ENCODE measurements around the gene FAM193A. TPM values are rescaled to one million over a fixed set of nuclear protein-coding genes. Genes with fewer than 3 reads are reported as not detected.
A peak's percentile ranks its signal among the peaks of the same experiment; 100 is the strongest.

Gene FAM193A
- total RNA-seq, 1 experiment from 2014 or later: 13.6 TPM

- Histone ChIP-seq H3K36me3 (ENCODE audit: low read depth, low read length) (no peaks in the 10 kb centered on the region), H3K27ac (ENCODE audit: low read length) (no peak overlapping the region), H3K4me2 (ENCODE audit: low read length) (peak overlapping the region; percentile 96), H3F3A (ENCODE audit: low read length, unreplicated experiment) (no peaks in the 10 kb centered on the region), H3K27me3 (ENCODE audit: low read length) (no peaks in the 10 kb centered on the region), H3K4me1 (ENCODE audit: insufficient read depth, low read length) (peaks cover 7% of the 10 kb centered on the region; the same call in 1 of the 2 replicates), H3K4me3 (ENCODE audit: low read length) (peak overlapping the region; percentile 82), H2AFZ (ENCODE audit: low read length) (no peak overlapping the region), H3K9me3 (ENCODE audit: low read length) (no peaks in the 10 kb centered on the region), H3K79me2 (ENCODE audit: low read length) (peaks cover 36% of the 10 kb centered on the region), H3K9ac (ENCODE audit: low read length) (peak overlapping the region; percentile 94), H3K9me2 (replicated peaks; ENCODE audit: low read length) (no peaks in the 10 kb centered on the region), H4K20me1 (ENCODE audit: low read length) (peaks cover 7% of the 10 kb centered on the region)
- CTCF ChIA-PET: no interaction called here
- TF ChIP-seq EZH2phosphoT487 (IDR thresholded peaks at IDR 0.05; ENCODE audit: borderline replicate concordance, low read length) (no peak), EZH2 (IDR thresholded peaks at IDR 0.05; ENCODE audit: low read length, unreplicated experiment) (no peak)
- TF ChIP-seq, protein P1, sequence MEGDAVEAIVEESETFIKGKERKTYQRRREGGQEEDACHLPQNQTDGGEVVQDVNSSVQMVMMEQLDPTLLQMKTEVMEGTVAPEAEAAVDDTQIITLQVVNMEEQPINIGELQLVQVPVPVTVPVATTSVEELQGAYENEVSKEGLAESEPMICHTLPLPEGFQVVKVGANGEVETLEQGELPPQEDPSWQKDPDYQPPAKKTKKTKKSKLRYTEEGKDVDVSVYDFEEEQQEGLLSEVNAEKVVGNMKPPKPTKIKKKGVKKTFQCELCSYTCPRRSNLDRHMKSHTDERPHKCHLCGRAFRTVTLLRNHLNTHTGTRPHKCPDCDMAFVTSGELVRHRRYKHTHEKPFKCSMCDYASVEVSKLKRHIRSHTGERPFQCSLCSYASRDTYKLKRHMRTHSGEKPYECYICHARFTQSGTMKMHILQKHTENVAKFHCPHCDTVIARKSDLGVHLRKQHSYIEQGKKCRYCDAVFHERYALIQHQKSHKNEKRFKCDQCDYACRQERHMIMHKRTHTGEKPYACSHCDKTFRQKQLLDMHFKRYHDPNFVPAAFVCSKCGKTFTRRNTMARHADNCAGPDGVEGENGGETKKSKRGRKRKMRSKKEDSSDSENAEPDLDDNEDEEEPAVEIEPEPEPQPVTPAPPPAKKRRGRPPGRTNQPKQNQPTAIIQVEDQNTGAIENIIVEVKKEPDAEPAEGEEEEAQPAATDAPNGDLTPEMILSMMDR (conservative IDR thresholded peaks at IDR 0.05; ENCODE audit: low read depth, low read length): no peak
- intact Hi-C loops (cut with micrococcal nuclease): loop anchor here (5.0 kb wide), 1 partner anchor 68 kb away; the partner anchor contains the start of gene RNF4
- no TSS peak for BruUV-seq (replicated peaks)
- POLR2A ChIA-PET (ENCODE audit: unreplicated experiment): no interaction called here
- ATAC-seq (no peak), DNase-seq (peak; percentile 14)
Measured at GRCh38 chr4:2534904-2535375, 1.5 kb upstream of the FAM193A start.

- Histone ChIP-seq H4K20me1 (ENCODE audit: low read length) (peaks cover 7% of the 10 kb centered on the region), H3K27me3 (ENCODE audit: low read length) (no peaks in the 10 kb centered on the region), H3K4me1 (ENCODE audit: insufficient read depth, low read length) (peaks cover 7% of the 10 kb centered on the region; the same call in 1 of the 2 replicates), H3F3A (ENCODE audit: low read length, unreplicated experiment) (no peaks in the 10 kb centered on the region), H3K27ac (ENCODE audit: low read length) (peak overlapping the region; percentile 70), H3K79me2 (ENCODE audit: low read length) (peaks cover 43% of the 10 kb centered on the region), H3K36me3 (ENCODE audit: low read depth, low read length) (no peaks in the 10 kb centered on the region), H3K9me2 (replicated peaks; ENCODE audit: low read length) (no peaks in the 10 kb centered on the region), H2AFZ (ENCODE audit: low read length) (peak overlapping the region; percentile 76), H3K9me3 (ENCODE audit: low read length) (no peaks in the 10 kb centered on the region), H3K9ac (ENCODE audit: low read length) (peak overlapping the region; percentile 94), H3K4me2 (ENCODE audit: low read length) (peak overlapping the region; percentile 96), H3K4me3 (ENCODE audit: low read length) (peak overlapping the region; percentile 82)
- DNase-seq: no peak
- intact Hi-C loops (cut with micrococcal nuclease): loop anchor here (5.0 kb wide), 1 partner anchor 68 kb away; the partner anchor contains the start of gene RNF4
- no peak for ATAC-seq
- TSS peak; percentile 79 for BruUV-seq (replicated peaks)
- ChIA-PET CTCF (no interaction called here), POLR2A (ENCODE audit: unreplicated experiment) (interaction anchor here (0.6 kb wide), 2 partner anchors 312 to 529 kb away, joined by 3 to 6 read pairs; no protein-coding TSS in a partner anchor)
- TF ChIP-seq, protein P1 (conservative IDR thresholded peaks at IDR 0.05; ENCODE audit: low read depth, low read length): no peak
- TF ChIP-seq EZH2phosphoT487 (IDR thresholded peaks at IDR 0.05; ENCODE audit: borderline replicate concordance, low read length) (no peak), EZH2 (IDR thresholded peaks at IDR 0.05; ENCODE audit: low read length, unreplicated experiment) (no peak)
Measured at GRCh38 chr4:2535376-2536192, 863 bp upstream of the FAM193A start.
